Body of pancreas (tissue), 4 donors: ENCODE results near the gene PTPRD. TPM values are rescaled to one million over a fixed set of nuclear protein-coding genes. Genes with fewer than 3 reads are reported as not detected.

Experiments
- ATAC-seq: fragments of 150-250 bp; one replicate; pipeline ENCODE4 v1.9.1; 2016
- DNase-seq, 4 donors: peaks; one replicate each; pipeline ENCODE4 v3.0.0-alpha.2; 2019
- H3K27ac ChIP-seq, 4 donors: fragments of 200-600 bp; sonication (generic); 1 replicate in 3 of 4; 2 replicates in 1 of 4; pipeline versions ENCODE4 v1.5.1 to v1.6.1; 2016 to 2019; ENCODE audit warnings: mild to moderate bottlenecking in 1 of 4, mixed read lengths in 1 of 4, moderate library complexity in 1 of 4
- H3K27me3 ChIP-seq, 2 donors: fragments of 200-600 bp; sonication (generic); one replicate each; pipeline ENCODE4 v1.6.0; 2016; ENCODE audit warnings: mild to moderate bottlenecking in 1 of 2
- H3K36me3 ChIP-seq, 2 donors: fragments of 200-600 bp; sonication (generic); replicated peaks in 1 of 2; 2 replicates each; pipeline ENCODE4 v1.5.1; 2016; ENCODE audit warnings: low read depth in 2 of 2; ENCODE audit not compliant: insufficient read depth in 1 of 2
- H3K4me1 ChIP-seq: fragments of 200-600 bp; sonication (generic); one replicate; pipeline ENCODE4 v1.6.0; 2016
- H3K4me3 ChIP-seq, 2 donors: fragments of 200-600 bp; sonication (generic); 1 replicate in 1 of 2; 2 replicates in 1 of 2; pipeline ENCODE4 v1.5.1; 2016 to 2019
- H3K9me3 ChIP-seq, 3 donors: fragments of 200-600 bp; sonication (generic); 1 replicate in 2 of 3; 2 replicates in 1 of 3; pipeline ENCODE4 v1.5.1; 2016
- POLR2A ChIP-seq, 3 donors: fragments of 450-650 bp; IDR thresholded peaks; one replicate each; pipeline ENCODE4 v1.6.1; 2016; ENCODE audit warnings: antibody characterized with exemption in 3 of 3, mild to moderate bottlenecking in 2 of 3
- WGBS, 2 donors: methylation state at CpG; one replicate each; pipeline ENCODE4 v1.1.5; 2017; 5-methylcytosine and 5-hydroxymethylcytosine counted together
- intact Hi-C: fragments of 100-400 bp; cut with DNase I; formaldehyde crosslinking; loops from one replicate; pipeline ENCODE4 v1.15.1; 2023
- total RNA-seq, 2 donors: library from RNA; depleted of rRNA; stranded (reverse); fragments of >200 nt; gene quantifications; one replicate each; pipeline ENCODE4 v1.1.0, GENCODE V29; 2016
- TF ChIP-seq, protein P1 (sequence below), 7 experiments: fragments of 450-650 bp in 4 of 7; fragments of 200-600 bp in 3 of 7; sonication (generic) in 3 of 7; IDR thresholded peaks; one replicate each; pipeline ENCODE4 v1.5.1; 2016 to 2019; ENCODE audit warnings: antibody characterized with exemption in 7 of 7

PTPRD gene
- total RNA-seq, 2 donors from 2014 or later: 4.3 to 4.9 TPM

GRCh38 chr9:8604201-8604600, 2008.6 kb downstream of the PTPRD start:
- Histone ChIP-seq H3K4me1 (no peaks in the 10 kb centered on the region), H3K9me3 (no peaks in the 10 kb centered on the region), H3K27me3 (no peaks in the 10 kb centered on the region), H3K36me3 (no peaks in the 10 kb centered on the region), H3K27ac (no peak overlapping the region), H3K4me3 (no peak overlapping the region)
- intact Hi-C loops: no loop called here
- DNase-seq (no peak), ATAC-seq (no peak)
- 29 to 30% methylated on average over 1 of the region's 1 CpG for WGBS, 2 donors
- TF ChIP-seq POLR2A (IDR thresholded peaks at IDR 0.05): no peak
- TF ChIP-seq, protein P1, sequence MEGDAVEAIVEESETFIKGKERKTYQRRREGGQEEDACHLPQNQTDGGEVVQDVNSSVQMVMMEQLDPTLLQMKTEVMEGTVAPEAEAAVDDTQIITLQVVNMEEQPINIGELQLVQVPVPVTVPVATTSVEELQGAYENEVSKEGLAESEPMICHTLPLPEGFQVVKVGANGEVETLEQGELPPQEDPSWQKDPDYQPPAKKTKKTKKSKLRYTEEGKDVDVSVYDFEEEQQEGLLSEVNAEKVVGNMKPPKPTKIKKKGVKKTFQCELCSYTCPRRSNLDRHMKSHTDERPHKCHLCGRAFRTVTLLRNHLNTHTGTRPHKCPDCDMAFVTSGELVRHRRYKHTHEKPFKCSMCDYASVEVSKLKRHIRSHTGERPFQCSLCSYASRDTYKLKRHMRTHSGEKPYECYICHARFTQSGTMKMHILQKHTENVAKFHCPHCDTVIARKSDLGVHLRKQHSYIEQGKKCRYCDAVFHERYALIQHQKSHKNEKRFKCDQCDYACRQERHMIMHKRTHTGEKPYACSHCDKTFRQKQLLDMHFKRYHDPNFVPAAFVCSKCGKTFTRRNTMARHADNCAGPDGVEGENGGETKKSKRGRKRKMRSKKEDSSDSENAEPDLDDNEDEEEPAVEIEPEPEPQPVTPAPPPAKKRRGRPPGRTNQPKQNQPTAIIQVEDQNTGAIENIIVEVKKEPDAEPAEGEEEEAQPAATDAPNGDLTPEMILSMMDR (IDR thresholded peaks at IDR 0.05): no peak

DNA sequence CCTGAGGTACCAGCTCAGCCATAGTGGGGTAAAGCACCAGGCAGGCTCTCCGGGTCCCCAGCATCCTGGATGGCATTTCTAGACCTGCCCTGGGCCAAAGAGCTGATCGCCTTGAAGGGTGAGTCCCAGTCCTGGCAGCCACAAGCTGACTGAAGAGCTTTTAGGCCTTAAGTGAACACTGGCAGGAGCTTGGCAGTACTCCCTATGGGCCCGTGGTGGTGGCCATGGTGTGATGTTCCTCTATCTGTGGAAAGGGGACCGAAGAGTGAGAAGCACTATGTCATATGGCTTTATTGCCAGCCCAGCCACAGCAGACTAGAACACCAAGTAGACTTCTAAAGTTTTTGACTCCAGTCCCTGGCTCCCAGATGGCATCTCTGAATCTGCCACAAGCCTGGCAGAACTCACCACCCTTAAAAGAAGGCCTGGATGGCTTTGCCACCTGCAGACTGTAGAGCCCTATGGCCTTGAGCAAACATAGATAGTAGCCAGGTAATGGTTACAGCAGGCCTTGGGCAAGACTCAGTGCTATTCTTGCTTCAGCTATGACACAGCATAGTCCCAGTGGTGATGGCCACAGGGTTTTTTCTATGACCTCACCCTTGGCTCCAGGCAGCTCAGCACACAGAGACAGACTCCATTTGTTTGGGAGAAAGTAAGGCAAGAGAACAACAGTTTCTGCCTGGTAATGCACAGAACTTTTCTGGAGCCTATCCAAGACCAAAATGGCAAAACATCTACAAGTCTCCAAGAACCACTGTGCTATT, 2011.7 kb downstream of the PTPRD start:
- Histone ChIP-seq H3K4me1 (no peaks in the 10 kb centered on the region), H3K36me3 (no peaks in the 10 kb centered on the region), H3K4me3 (no peak overlapping the region), H3K9me3 (no peaks in the 10 kb centered on the region), H3K27ac (no peak overlapping the region), H3K27me3 (no peaks in the 10 kb centered on the region)
- intact Hi-C loops: no loop called here
- no peak for TF ChIP-seq POLR2A (IDR thresholded peaks at IDR 0.05)
- TF ChIP-seq, protein P1 (IDR thresholded peaks at IDR 0.05): no peak
- DNase-seq (no peak), ATAC-seq (no peak)
- WGBS, 2 donors: 75 to 88% methylated on average over 2 to 4 of the region's 4 CpGs

DNA sequence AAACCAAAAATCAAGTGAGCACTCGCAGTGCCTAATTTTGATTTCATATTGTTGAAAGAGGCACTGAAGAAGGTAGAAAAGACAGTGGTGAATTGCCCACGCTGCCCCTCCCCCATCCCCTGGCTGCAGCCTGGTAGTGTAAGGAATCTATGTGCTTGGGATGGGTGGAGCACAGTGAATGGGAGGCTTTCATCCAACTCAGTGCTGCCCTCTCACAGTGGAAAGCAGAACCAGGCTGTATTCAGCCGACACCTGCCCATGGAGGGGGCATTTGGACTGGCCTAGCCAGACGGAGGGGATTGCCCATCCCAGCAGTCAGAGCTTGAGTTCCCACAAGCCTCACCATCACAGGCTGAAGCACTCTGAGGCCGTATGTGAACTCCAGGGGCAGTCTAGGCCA, 2012.9 kb downstream of the PTPRD start:
- 62 to 92% methylated on average over 3 to 5 of the region's 5 CpGs for WGBS, 2 donors
- intact Hi-C loops: no loop called here
- H3K4me3 ChIP-seq: no peak overlapping the region
- no peak for DNase-seq
- no peak for ATAC-seq
- H3K9me3 ChIP-seq: no peaks in the 10 kb centered on the region
- H3K27ac ChIP-seq: no peak overlapping the region
- no peaks in the 10 kb centered on the region for H3K36me3 ChIP-seq
- TF ChIP-seq, protein P1 (IDR thresholded peaks at IDR 0.05): no peak
- no peak for TF ChIP-seq POLR2A (IDR thresholded peaks at IDR 0.05)
- H3K4me1 ChIP-seq: no peaks in the 10 kb centered on the region
- no peaks in the 10 kb centered on the region for H3K27me3 ChIP-seq

GRCh38 chr9:8589476-8589875, 2023.3 kb downstream of the PTPRD start:
- Histone ChIP-seq H3K27ac (no peak overlapping the region), H3K9me3 (no peaks in the 10 kb centered on the region), H3K4me3 (no peak overlapping the region), H3K27me3 (no peaks in the 10 kb centered on the region), H3K36me3 (no peaks in the 10 kb centered on the region), H3K4me1 (no peaks in the 10 kb centered on the region)
- TF ChIP-seq, protein P1 (IDR thresholded peaks at IDR 0.05): no peak
- TF ChIP-seq POLR2A (IDR thresholded peaks at IDR 0.05): no peak
- no peak for DNase-seq
- ATAC-seq: no peak
- 58 to 60% methylated on average over 4 of the region's 4 CpGs for WGBS, 2 donors
- intact Hi-C loops: loop anchor here (10.0 kb wide), 1 partner anchor 55 kb away; no protein-coding TSS in a partner anchor

- no peaks in the 10 kb centered on the region for H3K27me3 ChIP-seq
- no peaks in the 10 kb centered on the region for H3K36me3 ChIP-seq
- ATAC-seq: no peak
- H3K4me1 ChIP-seq: no peaks in the 10 kb centered on the region
- DNase-seq: no peak
- H3K4me3 ChIP-seq: no peak overlapping the region
- 55 to 81% methylated on average over 2 of the region's 2 CpGs for WGBS, 2 donors
- H3K9me3 ChIP-seq: no peaks in the 10 kb centered on the region
- no peak overlapping the region for H3K27ac ChIP-seq
- TF ChIP-seq POLR2A (IDR thresholded peaks at IDR 0.05): no peak
- TF ChIP-seq, protein P1 (IDR thresholded peaks at IDR 0.05): no peak
- intact Hi-C loops: loop anchor here (10.0 kb wide), 1 partner anchor 60 kb away; no protein-coding TSS in a partner anchor
Observed at GRCh38 chr9:8585036-8585435, 2027.8 kb downstream of the PTPRD start.
